ENCODE measurements around the gene EXOC3L4. TPM values are rescaled to one million over a fixed set of nuclear protein-coding genes. Genes with fewer than 3 reads are reported as not detected.
A peak's percentile ranks its signal among the peaks of the same experiment; 100 is the strongest.

EXOC3L4 gene
- total RNA-seq, 2 donors from 2014 or later: 0.27 to 2.0 TPM

DNA sequence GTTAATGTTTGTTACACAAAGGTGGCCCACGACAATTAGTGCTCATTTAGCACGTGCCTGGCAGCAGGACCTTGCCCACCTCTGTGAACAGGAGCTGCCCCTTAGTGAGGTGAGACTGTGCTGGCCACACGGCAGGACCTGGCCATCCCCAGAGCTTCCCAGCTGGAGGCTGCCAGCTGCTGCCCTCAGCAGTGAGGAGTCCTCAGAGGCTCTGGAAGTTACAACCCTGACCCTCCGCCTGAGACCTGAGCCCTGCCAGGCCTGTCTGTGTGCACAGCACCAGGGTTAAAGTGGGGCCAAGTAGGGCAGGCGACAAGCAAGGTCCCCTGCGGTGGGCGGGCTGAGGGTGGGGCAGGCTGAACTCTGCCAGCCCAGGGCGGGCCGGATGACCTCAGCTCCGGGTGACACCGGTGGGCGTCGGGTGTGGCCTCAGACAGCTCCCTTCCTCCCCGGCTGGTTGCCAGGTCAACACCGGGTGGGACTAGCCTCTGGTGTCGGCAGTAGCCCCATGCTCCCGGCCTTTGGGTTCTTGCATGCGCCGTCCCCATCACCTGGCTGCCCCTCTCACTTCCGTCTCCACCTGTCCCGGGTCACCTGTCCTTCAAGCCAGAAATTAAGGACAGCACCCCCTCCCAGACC, 19.7 kb upstream of the EXOC3L4 start:
- intact Hi-C loops (cut with DNase I): loop anchor here (5.0 to 10.0 kb wide), 2 partner anchors 217 to 380 kb away; no protein-coding TSS in a partner anchor
- no peaks in the 10 kb centered on the region for H3K36me3 ChIP-seq
- no peak for DNase-seq (ENCODE audit: low spot score)
- 30% methylated on average over 16 of the region's 21 CpGs for WGBS
- no peaks in the 10 kb centered on the region for H3K9me3 ChIP-seq
- H3K27ac ChIP-seq: no peak overlapping the region
- TF ChIP-seq POLR2A (IDR thresholded peaks at IDR 0.05) (no peak), POLR2AphosphoS5 (IDR thresholded peaks at IDR 0.05) (no peak)
- TF ChIP-seq, protein P1, sequence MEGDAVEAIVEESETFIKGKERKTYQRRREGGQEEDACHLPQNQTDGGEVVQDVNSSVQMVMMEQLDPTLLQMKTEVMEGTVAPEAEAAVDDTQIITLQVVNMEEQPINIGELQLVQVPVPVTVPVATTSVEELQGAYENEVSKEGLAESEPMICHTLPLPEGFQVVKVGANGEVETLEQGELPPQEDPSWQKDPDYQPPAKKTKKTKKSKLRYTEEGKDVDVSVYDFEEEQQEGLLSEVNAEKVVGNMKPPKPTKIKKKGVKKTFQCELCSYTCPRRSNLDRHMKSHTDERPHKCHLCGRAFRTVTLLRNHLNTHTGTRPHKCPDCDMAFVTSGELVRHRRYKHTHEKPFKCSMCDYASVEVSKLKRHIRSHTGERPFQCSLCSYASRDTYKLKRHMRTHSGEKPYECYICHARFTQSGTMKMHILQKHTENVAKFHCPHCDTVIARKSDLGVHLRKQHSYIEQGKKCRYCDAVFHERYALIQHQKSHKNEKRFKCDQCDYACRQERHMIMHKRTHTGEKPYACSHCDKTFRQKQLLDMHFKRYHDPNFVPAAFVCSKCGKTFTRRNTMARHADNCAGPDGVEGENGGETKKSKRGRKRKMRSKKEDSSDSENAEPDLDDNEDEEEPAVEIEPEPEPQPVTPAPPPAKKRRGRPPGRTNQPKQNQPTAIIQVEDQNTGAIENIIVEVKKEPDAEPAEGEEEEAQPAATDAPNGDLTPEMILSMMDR (IDR thresholded peaks at IDR 0.05): no peak
- peaks cover 7% of the 10 kb centered on the region for H3K4me1 ChIP-seq (replicated peaks)
- no peaks in the 10 kb centered on the region for H3K27me3 ChIP-seq (replicated peaks; ENCODE audit: insufficient read depth)
- H3K4me3 ChIP-seq: peak overlapping the region in 1 of 2 donors; percentile 32

DNA sequence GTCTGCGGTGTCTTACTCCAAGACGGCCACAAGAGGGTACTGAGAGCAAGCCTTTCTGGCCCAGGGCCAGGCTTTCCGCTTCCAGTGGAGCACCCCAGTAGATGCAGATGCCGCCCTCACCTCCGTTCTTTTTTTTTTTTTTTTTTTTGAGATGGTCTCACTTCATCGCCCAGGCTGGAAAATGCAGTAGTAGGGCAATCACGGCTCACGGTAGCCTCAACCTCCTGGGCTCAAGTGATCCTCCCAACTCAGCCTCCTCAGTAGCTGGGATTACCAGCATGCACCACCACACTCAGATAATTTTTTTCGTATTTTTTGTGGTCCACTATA, 16.1 kb upstream of the EXOC3L4 start:
- H3K27me3 ChIP-seq (replicated peaks; ENCODE audit: insufficient read depth): no peaks in the 10 kb centered on the region
- 16% methylated on average over 9 of the region's 9 CpGs for whole genome bisulfite sequencing
- intact Hi-C loops (cut with DNase I): loop anchor here (5.0 to 10.0 kb wide), 2 partner anchors 214 to 384 kb away; no protein-coding TSS in a partner anchor
- no peaks in the 10 kb centered on the region for H3K4me1 ChIP-seq (replicated peaks)
- TF ChIP-seq POLR2AphosphoS5 (IDR thresholded peaks at IDR 0.05) (peak; percentile 58), POLR2A (IDR thresholded peaks at IDR 0.05) (no peak)
- TF ChIP-seq, protein P1 (IDR thresholded peaks at IDR 0.05): peak; percentile 38 to 83 (median 62)
- H3K9me3 ChIP-seq: no peaks in the 10 kb centered on the region
- H3K27ac ChIP-seq: no peak overlapping the region
- DNase-seq (ENCODE audit: low spot score): peak; percentile 76
- H3K4me3 ChIP-seq: no peak overlapping the region
- no peaks in the 10 kb centered on the region for H3K36me3 ChIP-seq

DNA sequence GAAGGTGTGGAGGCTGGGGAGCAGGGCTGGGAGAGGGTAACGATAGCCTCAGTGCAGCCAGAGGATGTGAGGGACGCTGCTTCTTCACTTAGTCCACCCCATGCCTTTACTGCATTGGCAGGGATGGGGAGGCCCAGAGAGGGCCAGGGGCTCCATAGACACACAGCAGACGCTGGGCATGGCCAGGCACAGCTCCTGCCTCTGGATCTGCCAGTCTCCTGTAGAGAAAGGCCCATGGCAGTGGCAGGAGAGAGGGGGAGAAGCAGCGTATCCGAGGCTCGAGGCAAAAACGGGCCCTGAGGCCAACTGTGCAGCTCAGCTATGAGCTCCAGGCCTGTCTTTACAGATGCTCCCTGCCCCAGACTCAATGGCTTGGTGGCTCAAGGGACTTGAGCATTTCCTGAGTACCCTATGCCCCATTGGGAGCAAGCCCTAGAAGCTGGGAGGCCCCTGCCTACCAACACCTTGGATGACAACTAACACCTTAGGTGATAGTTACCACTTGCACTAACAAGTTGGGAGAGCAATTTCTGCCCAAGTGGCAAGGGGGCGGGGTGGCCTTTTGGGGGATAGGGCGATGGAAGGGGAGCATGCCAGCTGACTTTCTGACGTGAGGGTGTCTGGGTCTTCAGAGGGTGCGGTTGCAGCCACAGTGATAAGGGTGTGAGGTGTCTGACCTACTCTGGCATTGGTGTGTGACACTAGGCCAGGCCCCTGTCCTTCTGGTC, 15.5 kb upstream of the EXOC3L4 start:
- no peak for DNase-seq (ENCODE audit: low spot score)
- Histone ChIP-seq H3K27me3 (replicated peaks; ENCODE audit: insufficient read depth) (no peaks in the 10 kb centered on the region), H3K36me3 (no peaks in the 10 kb centered on the region), H3K4me1 (replicated peaks) (no peaks in the 10 kb centered on the region), H3K27ac (no peak overlapping the region), H3K9me3 (no peaks in the 10 kb centered on the region), H3K4me3 (no peak overlapping the region)
- TF ChIP-seq POLR2AphosphoS5 (IDR thresholded peaks at IDR 0.05) (no peak), POLR2A (IDR thresholded peaks at IDR 0.05) (no peak)
- TF ChIP-seq, protein P1 (IDR thresholded peaks at IDR 0.05): no peak
- 71% methylated on average over 11 of the region's 11 CpGs for WGBS
- intact Hi-C loops (cut with DNase I): loop anchor here (5.0 to 10.0 kb wide), 2 partner anchors 213 to 384 kb away; no protein-coding TSS in a partner anchor

DNA sequence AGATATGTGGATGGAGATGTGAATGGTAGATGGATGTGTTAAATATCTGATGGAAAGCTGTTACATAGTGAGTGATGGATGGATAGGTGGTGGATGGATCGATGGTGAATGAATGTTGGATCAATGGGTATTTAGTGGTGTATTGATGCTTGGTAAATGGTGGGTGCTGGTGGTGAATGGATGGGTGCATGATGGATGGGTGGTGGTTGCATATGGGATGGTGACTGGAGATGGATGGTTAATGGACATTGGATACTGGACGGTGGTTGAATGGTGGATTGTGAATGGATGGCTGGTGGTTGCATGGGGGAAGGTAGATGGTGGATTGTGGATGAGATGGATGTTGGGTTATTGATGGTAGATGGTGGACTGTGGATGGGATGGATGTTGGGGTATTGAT, 12.6 kb upstream of the EXOC3L4 start:
- Histone ChIP-seq H3K4me1 (replicated peaks) (no peaks in the 10 kb centered on the region), H3K36me3 (no peaks in the 10 kb centered on the region), H3K27me3 (replicated peaks; ENCODE audit: insufficient read depth) (peaks cover 2% of the 10 kb centered on the region), H3K4me3 (no peak overlapping the region), H3K27ac (no peak overlapping the region), H3K9me3 (no peaks in the 10 kb centered on the region)
- intact Hi-C loops (cut with DNase I): no loop called here
- 99% methylated on average over 2 of the region's 2 CpGs for WGBS
- no peak for TF ChIP-seq POLR2A (IDR thresholded peaks at IDR 0.05)
- TF ChIP-seq POLR2AphosphoS5 (IDR thresholded peaks at IDR 0.05): no peak
- TF ChIP-seq, protein P1 (IDR thresholded peaks at IDR 0.05): no peak
- no peak for DNase-seq (ENCODE audit: low spot score)

Data from prostate gland (tissue), 2 donors.